H1 (cell line): ENCODE data around the gene MAS1L.

Experiments
- ATF2 ChIP-seq: IDR thresholded peaks from 2 replicates; pipeline ENCODE4 v1.6.1; 2012; ENCODE audit warnings: low read length, inconsistent platforms
- BACH1 ChIP-seq: IDR thresholded peaks from 2 replicates; pipeline ENCODE4 v1.6.1; 2012; ENCODE audit warnings: low read length, improper control_type of control experiment
- CTCF ChIP-seq, 3 experiments: IDR thresholded peaks; 1 replicate in 2 of 3; 2 replicates in 1 of 3; pipeline versions ENCODE4 v1.5.1 to v1.6.1; 2011; ENCODE audit warnings: low read length in 3 of 3, mild to moderate bottlenecking in 3 of 3, inconsistent platforms in 2 of 3, low read depth in 1 of 3, moderate library complexity in 1 of 3; ENCODE audit not compliant: insufficient read depth in 1 of 3; ENCODE audit errors: control extremely low read depth in 1 of 3
- EZH2 ChIP-seq: fragments of 200-600 bp; sonication (generic); IDR thresholded peaks from 2 replicates; pipeline ENCODE4 v1.7.1; 2012; ENCODE audit warnings: low read depth, mild to moderate bottlenecking, moderate library complexity, low read length, inconsistent platforms; ENCODE audit not compliant: severe bottlenecking
- GABPA ChIP-seq: IDR thresholded peaks from 2 replicates; pipeline ENCODE4 v1.6.1; 2011; ENCODE audit warnings: mild to moderate bottlenecking, low read length, moderate library complexity, borderline replicate concordance; ENCODE audit not compliant: insufficient read depth
- GTF2F1 ChIP-seq: IDR thresholded peaks from 2 replicates; pipeline ENCODE4 v1.6.1; 2012; ENCODE audit warnings: low read depth, low read length, improper control_type of control experiment, borderline replicate concordance
- MAFK ChIP-seq: IDR thresholded peaks from 2 replicates; pipeline ENCODE4 v1.6.1; 2012; ENCODE audit warnings: low read depth, mild to moderate bottlenecking, improper control_type of control experiment, low read length
- POLR2A ChIP-seq, 2 experiments: IDR thresholded peaks; 1 replicate in 1 of 2; 2 replicates in 1 of 2; pipeline ENCODE4 v1.6.1; 2011; ENCODE audit warnings: low read depth in 2 of 2, low read length in 2 of 2, mild to moderate bottlenecking in 2 of 2; ENCODE audit errors: control extremely low read depth in 1 of 2
- POLR2AphosphoS5 ChIP-seq: IDR thresholded peaks from 2 replicates; pipeline ENCODE4 v1.6.1; 2011; ENCODE audit warnings: low read depth, low read length
- SIN3A ChIP-seq, 2 experiments: IDR thresholded peaks in 1 of 2; conservative IDR thresholded peaks in 1 of 2; 2 replicates each; pipeline ENCODE4 v1.6.1; 2011 to 2012; ENCODE audit warnings: low read length in 2 of 2, improper control_type of control experiment in 1 of 2, low read depth in 1 of 2, mild to moderate bottlenecking in 1 of 2
- TBP ChIP-seq: IDR thresholded peaks from 2 replicates; pipeline ENCODE4 v1.6.1; 2011; ENCODE audit warnings: low read depth, low read length, improper control_type of control experiment
- ZNF274 ChIP-seq: IDR thresholded peaks from 2 replicates; pipeline ENCODE4 v1.7.0; 2012; ENCODE audit warnings: low read length, borderline replicate concordance; ENCODE audit errors: extremely low read depth
- TF ChIP-seq, protein P1 (sequence below): IDR thresholded peaks from 2 replicates; pipeline ENCODE4 v1.6.1; 2011; ENCODE audit warnings: low read length, improper control_type of control experiment

DNA sequence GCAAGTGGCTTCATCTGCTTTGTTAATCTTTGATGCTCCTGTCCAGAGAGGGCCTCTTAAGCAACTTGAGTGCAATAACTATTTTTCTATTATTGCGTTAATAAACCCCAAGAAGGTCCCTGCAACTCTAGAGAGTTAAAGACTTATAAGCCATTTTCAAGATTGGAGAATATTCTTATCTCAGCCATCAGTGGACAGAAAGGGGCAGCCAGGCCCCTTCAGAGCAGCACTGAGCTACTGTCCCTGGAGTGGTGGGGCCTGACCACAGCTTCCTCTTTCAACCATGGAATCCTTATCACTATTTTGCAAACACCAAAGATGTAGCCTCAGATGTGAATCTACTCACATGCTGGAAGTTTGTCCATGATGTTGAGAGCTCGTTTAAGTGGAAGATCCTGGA is 2.8 kb upstream of the MAS1L start:
- no peak for TF ChIP-seq CTCF (IDR thresholded peaks at IDR 0.05; ENCODE audit: control extremely low read depth in 1 of 3, insufficient read depth in 1 of 3, low read depth in 1 of 3, low read length in 3 of 3)
- TF ChIP-seq GABPA = no peak
- no peak for TF ChIP-seq SIN3A (conservative IDR thresholded peaks at IDR 0.05 in 1 of 2, IDR thresholded peaks at IDR 0.05 in 1 of 2; ENCODE audit: low read depth in 1 of 2, low read length in 2 of 2)
- TF ChIP-seq MAFK = no peak
- TF ChIP-seq ZNF274 = no peak
- no peak for TF ChIP-seq TBP
- no peak for TF ChIP-seq ATF2
- no peak for TF ChIP-seq POLR2A (IDR thresholded peaks at IDR 0.05; ENCODE audit: control extremely low read depth in 1 of 2, low read depth in 2 of 2, low read length in 2 of 2)
- no peak for TF ChIP-seq GTF2F1
- no peak for TF ChIP-seq BACH1
- TF ChIP-seq, protein P1, sequence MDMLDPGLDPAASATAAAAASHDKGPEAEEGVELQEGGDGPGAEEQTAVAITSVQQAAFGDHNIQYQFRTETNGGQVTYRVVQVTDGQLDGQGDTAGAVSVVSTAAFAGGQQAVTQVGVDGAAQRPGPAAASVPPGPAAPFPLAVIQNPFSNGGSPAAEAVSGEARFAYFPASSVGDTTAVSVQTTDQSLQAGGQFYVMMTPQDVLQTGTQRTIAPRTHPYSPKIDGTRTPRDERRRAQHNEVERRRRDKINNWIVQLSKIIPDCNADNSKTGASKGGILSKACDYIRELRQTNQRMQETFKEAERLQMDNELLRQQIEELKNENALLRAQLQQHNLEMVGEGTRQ = no peak
- TF ChIP-seq EZH2 = no peak
- TF ChIP-seq POLR2AphosphoS5 = no peak
